HCT116 (cell line): ENCODE measurements around the gene NHERF2. TPM values are rescaled to one million over a fixed set of nuclear protein-coding genes. Genes with fewer than 3 reads are reported as not detected.

Source experiments
- ATAC-seq: fragments of 200-7000 bp; cut with Tn5 transposase; 2 replicates; pipeline ENCODE4 v1.9.1; 2020; ENCODE audit warnings: mild to moderate bottlenecking, moderate library complexity
- BruUV-seq: library from RNA; stranded (reverse); fragments of 400-500 nt; replicated peaks from 2 replicates; lab custom pipeline; 2021; lab: Mats Ljungman, UMichigan
- CTCF ChIA-PET: fragments of 300-600 bp; sonication (Branson Sonifier 250); formaldehyde crosslinking; loops from one replicate; lab custom pipeline; 2021; ENCODE audit warnings: antibody characterized with exemption; lab: Charles Lee
- POLR2A ChIA-PET: fragments of 300-600, 350-600 bp; sonication (Branson Sonifier 250); formaldehyde crosslinking; loops from one replicate; lab custom pipeline; 2021; ENCODE audit warnings: antibody characterized with exemption; lab: Charles Lee
- RAD21 ChIA-PET, 2 experiments: fragments of 300-600 bp; sonication (Branson Sonifier 250); formaldehyde crosslinking; loops; one replicate each; lab custom pipeline; 2023; ENCODE audit warnings: low total read pairs in 2 of 2; ENCODE audit not compliant: uncharacterized antibody in 2 of 2, unreplicated experiment in 2 of 2, low non-redundant PET in 1 of 2; lab: Charles Lee
- DNase-seq: peaks from one replicate; pipeline ENCODE4 v3.0.0-alpha.2; 2010; ENCODE audit warnings: low read depth, low spot score
- H2AFZ ChIP-seq: fragments of 200-600 bp; shearing (Covaris generic), sonication (generic); 2 replicates; pipeline ENCODE4 v1.6.1; 2017; ENCODE audit warnings: low read depth, mixed run types, mixed read lengths, antibody characterized with exemption, low read length; ENCODE audit not compliant: poor library complexity, severe bottlenecking
- H3K27ac ChIP-seq: 2 replicates; pipeline ENCODE4 v1.5.1; 2012; ENCODE audit warnings: low read depth, low read length
- H3K27me3 ChIP-seq: fragments of 200-600 bp; sonication (generic); 2 replicates; pipeline ENCODE4 v1.6.1; 2016; ENCODE audit warnings: mixed run types, low read length, mixed read lengths; ENCODE audit not compliant: insufficient read depth
- H3K36me3 ChIP-seq, 2 experiments: fragments of 200-500 bp in 1 of 2; fragments of 200-600 bp in 1 of 2; sonication (Bioruptor generic) in 1 of 2; sonication (generic) in 1 of 2; 2 replicates each; pipeline versions ENCODE4 v1.5.1 to v1.6.1; 2014 to 2016; ENCODE audit warnings: low read length in 2 of 2, inconsistent platforms in 1 of 2, mixed read lengths in 1 of 2, mixed run types in 1 of 2; ENCODE audit not compliant: insufficient read depth in 2 of 2, control insufficient read depth in 1 of 2
- H3K4me1 ChIP-seq, 2 experiments: fragments of 200-600 bp in 1 of 2; sonication (generic) in 1 of 2; 2 replicates each; pipeline versions ENCODE4 v1.5.1 to v1.6.1; 2012 to 2017; ENCODE audit warnings: low read length in 2 of 2, inconsistent platforms in 1 of 2, mild to moderate bottlenecking in 1 of 2, mixed read lengths in 1 of 2, mixed run types in 1 of 2, moderate library complexity in 1 of 2; ENCODE audit not compliant: insufficient read depth in 2 of 2, control insufficient read depth in 1 of 2
- H3K4me2 ChIP-seq: fragments of 200-600 bp; sonication (generic); 2 replicates; pipeline ENCODE4 v1.6.1; 2017; ENCODE audit warnings: mixed run types, low read length, mixed read lengths
- H3K4me3 ChIP-seq, 2 experiments: fragments of 200-600 bp in 1 of 2; sonication (generic) in 1 of 2; replicated peaks in 1 of 2; 2 replicates each; pipeline ENCODE4 v1.5.1; 2011 to 2016; ENCODE audit warnings: low read length in 2 of 2, control low read depth in 1 of 2, low read depth in 1 of 2, mild to moderate bottlenecking in 1 of 2, mixed read lengths in 1 of 2, mixed run types in 1 of 2
- H3K79me2 ChIP-seq: fragments of 200-600 bp; sonication (generic); 2 replicates; pipeline ENCODE4 v1.6.1; 2017; ENCODE audit warnings: mild to moderate bottlenecking, mixed run types, low read length, moderate library complexity, mixed read lengths; ENCODE audit not compliant: insufficient read depth
- H3K9ac ChIP-seq: fragments of 200-600 bp; sonication (generic); 2 replicates; pipeline ENCODE4 v1.6.1; 2016; ENCODE audit warnings: low read length, mixed read lengths
- H3K9me2 ChIP-seq: fragments of 200-600 bp; sonication (generic), shearing (Covaris generic); 2 replicates; pipeline ENCODE4 v1.6.1; 2017; ENCODE audit warnings: mixed run types, mild to moderate bottlenecking, moderate library complexity; ENCODE audit not compliant: insufficient read depth
- H3K9me3 ChIP-seq, 2 experiments: fragments of 200-500 bp in 1 of 2; fragments of 200-600 bp in 1 of 2; sonication (Bioruptor generic) in 1 of 2; sonication (generic) in 1 of 2; 2 replicates each; pipeline ENCODE4 v1.6.1; 2014 to 2017; ENCODE audit warnings: low read length in 2 of 2, mixed read lengths in 2 of 2, inconsistent platforms in 1 of 2, low read depth in 1 of 2, mild to moderate bottlenecking in 1 of 2, mixed run types in 1 of 2, moderate library complexity in 1 of 2; ENCODE audit not compliant: control insufficient read depth in 1 of 2, insufficient read depth in 1 of 2
- H4K20me1 ChIP-seq: fragments of 200-600 bp; sonication (generic), shearing (Covaris generic); 2 replicates; pipeline ENCODE4 v1.6.1; 2017; ENCODE audit warnings: mixed run types, mild to moderate bottlenecking, moderate library complexity; ENCODE audit not compliant: insufficient read depth
- CBX3 ChIP-seq: IDR thresholded peaks from 2 replicates; pipeline ENCODE4 v1.6.1; 2012; ENCODE audit warnings: low read depth
- EGR1 ChIP-seq: IDR thresholded peaks from 2 replicates; pipeline ENCODE4 v1.6.1; 2012; ENCODE audit warnings: low read depth
- EZH2 ChIP-seq: fragments of 200-600 bp; sonication (generic); IDR thresholded peaks from 2 replicates; pipeline ENCODE4 v1.6.1; 2017; ENCODE audit warnings: antibody characterized with exemption, mixed run types
- EZH2phosphoT487 ChIP-seq: fragments of 200-600 bp; IDR thresholded peaks from 2 replicates; pipeline ENCODE4 v1.6.1; 2018; ENCODE audit warnings: antibody characterized with exemption, borderline replicate concordance
- FOSL1 ChIP-seq: IDR thresholded peaks from 2 replicates; pipeline ENCODE4 v1.6.1; 2012; ENCODE audit warnings: low read depth
- JUND ChIP-seq: IDR thresholded peaks from 2 replicates; pipeline ENCODE4 v1.6.1; 2012
- POLR2A ChIP-seq: IDR thresholded peaks from 2 replicates; pipeline ENCODE4 v1.7.0; 2011; ENCODE audit warnings: borderline replicate concordance; ENCODE audit not compliant: insufficient read depth, insufficient read length; ENCODE audit errors: extremely low read depth
- SP1 ChIP-seq: IDR thresholded peaks from 2 replicates; pipeline ENCODE4 v1.6.1; 2012; ENCODE audit warnings: low read depth
- SRF ChIP-seq: IDR thresholded peaks from 2 replicates; pipeline ENCODE4 v1.6.1; 2012; ENCODE audit warnings: low read depth
- TCF7L2 ChIP-seq: IDR thresholded peaks from 2 replicates; pipeline ENCODE4 v1.7.0; 2011; ENCODE audit warnings: borderline replicate concordance, inconsistent platforms; ENCODE audit not compliant: insufficient read depth, insufficient read length; ENCODE audit errors: extremely low read depth
- YY1 ChIP-seq: IDR thresholded peaks from 2 replicates; pipeline ENCODE4 v1.6.1; 2011; ENCODE audit warnings: low read length, low read depth, moderate library complexity, mild to moderate bottlenecking; ENCODE audit not compliant: insufficient replicate concordance; ENCODE audit errors: extremely low read depth
- ZFX ChIP-seq: fragments of 450-650 bp; IDR thresholded peaks from 2 replicates; pipeline ENCODE4 v1.6.1; 2017
- ZNF274 ChIP-seq: fragments of 200-500 bp; sonication (Bioruptor generic); IDR thresholded peaks from 2 replicates; pipeline ENCODE4 v1.6.1; 2014; ENCODE audit warnings: mild to moderate bottlenecking, low read depth, low read length, inconsistent platforms
- intact Hi-C: fragments of 100-400 bp; cut with micrococcal nuclease; formaldehyde crosslinking; loops from 2 replicates; pipeline ENCODE4 v1.10.0; 2022
- total RNA-seq: library from RNA; stranded (reverse); gene quantifications from one replicate; pipeline ENCODE4 v1.2.1, GENCODE V29; 2021; ENCODE audit not compliant: unreplicated experiment
- TF ChIP-seq, protein P1 (sequence below): IDR thresholded peaks from 2 replicates; pipeline ENCODE4 v1.6.1; 2012
- TF ChIP-seq, protein P2 (sequence below): IDR thresholded peaks from 2 replicates; pipeline ENCODE4 v1.6.1; 2012; ENCODE audit warnings: low read depth
- TF ChIP-seq, protein P3 (sequence below), 3 experiments: fragments of 200-600 bp in 1 of 3; sonication (generic) in 1 of 3; IDR thresholded peaks in 2 of 3; conservative IDR thresholded peaks in 1 of 3; 2 replicates each; pipeline ENCODE4 v1.5.1; 2012 to 2017; ENCODE audit warnings: low read depth in 2 of 3, low read length in 2 of 3, antibody characterized with exemption in 1 of 3, borderline replicate concordance in 1 of 3, control low read depth in 1 of 3, mild to moderate bottlenecking in 1 of 3, mixed read lengths in 1 of 3, mixed run types in 1 of 3, moderate library complexity in 1 of 3; ENCODE audit not compliant: insufficient read depth in 1 of 3

NHERF2 gene
- total RNA-seq, 1 experiment from 2014 or later, result 58.4 TPM

DNA sequence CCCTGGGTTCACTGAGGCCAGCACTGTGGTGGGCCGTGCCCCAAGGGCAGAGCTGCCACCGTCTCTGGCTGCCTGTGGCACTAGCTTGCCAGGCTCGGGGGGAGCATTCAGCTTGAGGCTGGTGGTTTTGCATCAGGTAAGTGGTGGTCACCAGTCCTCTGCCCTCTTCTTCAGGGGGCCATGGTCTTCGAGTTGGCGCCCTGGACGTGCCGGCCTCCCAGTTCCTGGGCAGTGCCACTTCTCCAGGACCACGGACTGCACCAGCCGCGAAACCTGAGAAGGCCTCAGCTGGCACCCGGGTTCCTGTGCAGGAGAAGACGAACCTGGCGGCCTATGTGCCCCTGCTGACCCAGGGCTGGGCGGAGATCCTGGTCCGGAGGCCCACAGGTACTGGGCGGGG lies 53.3 kb downstream of the NHERF2 start:
- intact Hi-C loops, result no loop called here
- H3K9me3 ChIP-seq, result no peaks in the 10 kb centered on the region
- H2AFZ ChIP-seq, result no peak overlapping the region
- no peak overlapping the region for H3K27ac ChIP-seq
- H3K4me3 ChIP-seq, result no peak overlapping the region
- BruUV-seq, result no TSS peak
- no peak for ATAC-seq
- no peaks in the 10 kb centered on the region for H3K36me3 ChIP-seq
- no peaks in the 10 kb centered on the region for H4K20me1 ChIP-seq
- H3K79me2 ChIP-seq, result no peaks in the 10 kb centered on the region
- ChIA-PET POLR2A (no interaction called here), RAD21 (no interaction called here), CTCF (no interaction called here)
- no peaks in the 10 kb centered on the region for H3K27me3 ChIP-seq
- H3K4me2 ChIP-seq, result no peak overlapping the region
- no peak for DNase-seq
- no peak overlapping the region for H3K9ac ChIP-seq
- H3K9me2 ChIP-seq, result no peaks in the 10 kb centered on the region
- TF ChIP-seq SP1 (no peak), JUND (no peak), EGR1 (no peak), FOSL1 (no peak), EZH2 (no peak), CBX3 (no peak), YY1 (no peak), EZH2phosphoT487 (no peak), TCF7L2 (no peak), ZFX (no peak), ZNF274 (no peak), POLR2A (no peak), SRF (no peak)
- TF ChIP-seq, protein P1, sequence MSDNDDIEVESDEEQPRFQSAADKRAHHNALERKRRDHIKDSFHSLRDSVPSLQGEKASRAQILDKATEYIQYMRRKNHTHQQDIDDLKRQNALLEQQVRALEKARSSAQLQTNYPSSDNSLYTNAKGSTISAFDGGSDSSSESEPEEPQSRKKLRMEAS, result no peak
- TF ChIP-seq, protein P2, sequence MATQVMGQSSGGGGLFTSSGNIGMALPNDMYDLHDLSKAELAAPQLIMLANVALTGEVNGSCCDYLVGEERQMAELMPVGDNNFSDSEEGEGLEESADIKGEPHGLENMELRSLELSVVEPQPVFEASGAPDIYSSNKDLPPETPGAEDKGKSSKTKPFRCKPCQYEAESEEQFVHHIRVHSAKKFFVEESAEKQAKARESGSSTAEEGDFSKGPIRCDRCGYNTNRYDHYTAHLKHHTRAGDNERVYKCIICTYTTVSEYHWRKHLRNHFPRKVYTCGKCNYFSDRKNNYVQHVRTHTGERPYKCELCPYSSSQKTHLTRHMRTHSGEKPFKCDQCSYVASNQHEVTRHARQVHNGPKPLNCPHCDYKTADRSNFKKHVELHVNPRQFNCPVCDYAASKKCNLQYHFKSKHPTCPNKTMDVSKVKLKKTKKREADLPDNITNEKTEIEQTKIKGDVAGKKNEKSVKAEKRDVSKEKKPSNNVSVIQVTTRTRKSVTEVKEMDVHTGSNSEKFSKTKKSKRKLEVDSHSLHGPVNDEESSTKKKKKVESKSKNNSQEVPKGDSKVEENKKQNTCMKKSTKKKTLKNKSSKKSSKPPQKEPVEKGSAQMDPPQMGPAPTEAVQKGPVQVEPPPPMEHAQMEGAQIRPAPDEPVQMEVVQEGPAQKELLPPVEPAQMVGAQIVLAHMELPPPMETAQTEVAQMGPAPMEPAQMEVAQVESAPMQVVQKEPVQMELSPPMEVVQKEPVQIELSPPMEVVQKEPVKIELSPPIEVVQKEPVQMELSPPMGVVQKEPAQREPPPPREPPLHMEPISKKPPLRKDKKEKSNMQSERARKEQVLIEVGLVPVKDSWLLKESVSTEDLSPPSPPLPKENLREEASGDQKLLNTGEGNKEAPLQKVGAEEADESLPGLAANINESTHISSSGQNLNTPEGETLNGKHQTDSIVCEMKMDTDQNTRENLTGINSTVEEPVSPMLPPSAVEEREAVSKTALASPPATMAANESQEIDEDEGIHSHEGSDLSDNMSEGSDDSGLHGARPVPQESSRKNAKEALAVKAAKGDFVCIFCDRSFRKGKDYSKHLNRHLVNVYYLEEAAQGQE, result no peak
- TF ChIP-seq, protein P3, sequence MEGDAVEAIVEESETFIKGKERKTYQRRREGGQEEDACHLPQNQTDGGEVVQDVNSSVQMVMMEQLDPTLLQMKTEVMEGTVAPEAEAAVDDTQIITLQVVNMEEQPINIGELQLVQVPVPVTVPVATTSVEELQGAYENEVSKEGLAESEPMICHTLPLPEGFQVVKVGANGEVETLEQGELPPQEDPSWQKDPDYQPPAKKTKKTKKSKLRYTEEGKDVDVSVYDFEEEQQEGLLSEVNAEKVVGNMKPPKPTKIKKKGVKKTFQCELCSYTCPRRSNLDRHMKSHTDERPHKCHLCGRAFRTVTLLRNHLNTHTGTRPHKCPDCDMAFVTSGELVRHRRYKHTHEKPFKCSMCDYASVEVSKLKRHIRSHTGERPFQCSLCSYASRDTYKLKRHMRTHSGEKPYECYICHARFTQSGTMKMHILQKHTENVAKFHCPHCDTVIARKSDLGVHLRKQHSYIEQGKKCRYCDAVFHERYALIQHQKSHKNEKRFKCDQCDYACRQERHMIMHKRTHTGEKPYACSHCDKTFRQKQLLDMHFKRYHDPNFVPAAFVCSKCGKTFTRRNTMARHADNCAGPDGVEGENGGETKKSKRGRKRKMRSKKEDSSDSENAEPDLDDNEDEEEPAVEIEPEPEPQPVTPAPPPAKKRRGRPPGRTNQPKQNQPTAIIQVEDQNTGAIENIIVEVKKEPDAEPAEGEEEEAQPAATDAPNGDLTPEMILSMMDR (IDR thresholded peaks at IDR 0.05 in 2 of 3, conservative IDR thresholded peaks at IDR 0.05 in 1 of 3; ENCODE audit: borderline replicate concordance in 1 of 3, insufficient read depth in 1 of 3, low read depth in 2 of 3, low read length in 2 of 3), result no peak
- no peaks in the 10 kb centered on the region for H3K4me1 ChIP-seq
